ENCODE measurements around the gene PMVK. TPM values are rescaled to one million over a fixed set of nuclear protein-coding genes. Genes with fewer than 3 reads are reported as not detected.

The PMVK gene
- total RNA-seq, 1 donor from 2014 or later: 10.2 TPM

DNA sequence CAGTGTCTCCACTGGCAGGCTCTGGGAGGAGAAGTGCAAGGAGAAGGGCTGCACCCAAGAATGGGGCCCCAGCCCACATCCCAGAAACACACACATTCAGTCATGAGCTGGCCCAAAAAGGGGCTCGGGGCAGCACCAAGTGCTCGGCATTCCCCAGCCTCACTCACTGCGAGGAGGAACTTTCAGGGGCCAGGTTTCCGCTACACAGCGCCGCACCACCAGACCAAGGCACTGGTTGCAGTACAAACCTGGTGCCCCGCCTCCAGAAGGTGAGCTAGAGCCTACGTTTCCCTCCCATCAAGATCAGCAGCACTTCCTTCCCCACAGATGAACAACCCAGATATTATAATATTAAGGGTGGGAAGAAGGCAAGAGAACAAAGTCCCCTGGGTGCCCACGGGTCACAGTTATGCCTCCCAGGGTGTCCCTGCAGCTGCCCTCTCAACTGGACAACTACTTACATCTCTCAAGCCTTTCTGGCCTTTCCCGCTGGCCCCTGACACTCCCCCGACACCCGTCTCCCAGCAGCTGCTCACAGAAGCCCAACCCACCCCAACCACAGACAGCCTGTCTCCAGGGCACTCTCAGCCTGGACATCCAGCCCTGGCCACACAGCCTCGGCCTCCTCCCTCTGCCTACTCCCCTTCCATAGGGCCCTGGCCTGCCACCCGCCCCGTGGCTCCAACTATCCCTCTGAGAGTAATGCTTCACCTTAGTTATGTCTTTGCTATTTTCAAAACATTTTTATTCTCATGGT lies 15.6 kb upstream of the PMVK start:
- DNase-seq (ENCODE audit: low spot score in 2 of 2): no peak
- FAIRE-seq: no peak

DNA sequence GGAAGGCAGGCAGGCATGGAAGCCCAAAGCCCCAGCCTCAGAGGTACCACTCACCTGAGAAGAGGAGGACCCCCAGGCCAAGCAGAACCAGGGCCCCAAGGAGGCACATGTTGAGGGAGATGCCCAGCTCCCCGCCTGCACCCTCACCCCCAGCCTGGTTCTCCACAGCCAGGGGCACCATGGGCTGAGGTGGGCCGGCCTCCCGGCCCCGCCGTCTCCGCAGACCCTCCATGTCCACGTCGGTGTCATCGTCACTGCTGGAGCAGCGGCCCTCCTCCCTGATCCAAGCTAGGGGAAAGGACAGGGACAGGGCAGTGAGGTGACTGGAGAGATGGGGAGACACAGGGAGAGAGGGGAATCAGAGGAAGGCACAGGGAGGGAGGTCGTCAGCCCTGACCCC lies 11.6 kb upstream of the PMVK start:
- no peak for DNase-seq (ENCODE audit: low spot score in 2 of 2)
- FAIRE-seq: no peak

GRCh38 chr1:154945962-154946850 lies 9.7 kb upstream of the PMVK start:
- FAIRE-seq: no peak
- no peak for DNase-seq (ENCODE audit: low spot score in 2 of 2)

DNA sequence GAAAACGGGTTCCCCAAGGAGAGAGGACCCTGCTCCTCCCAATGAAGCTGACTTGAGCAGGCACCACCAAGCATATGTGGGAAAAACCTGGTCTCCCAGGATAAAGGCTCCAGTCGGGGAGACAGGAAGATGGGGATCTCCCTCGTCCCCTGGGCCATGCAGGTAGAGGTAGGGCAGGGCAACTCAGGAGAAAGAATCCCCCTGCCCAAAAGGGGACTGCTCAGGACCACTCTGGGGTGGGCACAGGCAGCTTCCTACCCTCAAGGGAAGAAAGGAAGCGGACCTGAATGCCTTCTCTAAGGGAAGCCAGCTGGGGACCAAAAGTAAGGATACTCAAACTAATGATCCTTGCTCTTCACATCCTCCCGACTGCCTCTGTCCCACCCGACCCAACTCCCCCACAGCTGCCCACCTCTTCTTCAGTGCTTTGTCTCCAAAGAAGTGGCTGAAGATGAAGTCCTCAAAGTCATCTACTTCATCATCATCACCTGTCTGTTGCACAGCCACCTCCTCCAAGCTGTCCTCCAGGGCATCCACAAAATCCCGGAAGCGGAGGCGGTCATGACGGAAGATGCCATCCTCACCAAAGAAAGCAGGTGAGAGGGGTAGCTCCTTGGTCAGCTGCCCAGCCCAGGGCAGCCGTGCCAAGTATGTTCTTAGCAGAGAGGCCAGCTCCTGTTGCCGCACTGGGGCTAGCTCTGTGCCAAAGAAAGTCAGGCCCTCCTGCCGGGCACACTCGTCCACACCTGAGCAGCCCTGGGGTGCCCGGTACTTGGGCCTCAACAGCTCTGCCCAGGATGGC lies 8.8 kb upstream of the PMVK start:
- no peak for DNase-seq (ENCODE audit: low spot score in 2 of 2)
- FAIRE-seq: no peak

- DNase-seq (ENCODE audit: low spot score in 2 of 2) (no peak), FAIRE-seq (no peak)
Observed at GRCh38 chr1:154944401-154945159, 8.1 kb upstream of the PMVK start.

GRCh38 chr1:154943649-154944400 lies 7.3 kb upstream of the PMVK start:
- no peak for FAIRE-seq
- peak in 1 of 2 donors; percentile 57 for DNase-seq (ENCODE audit: low spot score in 2 of 2)

DNA sequence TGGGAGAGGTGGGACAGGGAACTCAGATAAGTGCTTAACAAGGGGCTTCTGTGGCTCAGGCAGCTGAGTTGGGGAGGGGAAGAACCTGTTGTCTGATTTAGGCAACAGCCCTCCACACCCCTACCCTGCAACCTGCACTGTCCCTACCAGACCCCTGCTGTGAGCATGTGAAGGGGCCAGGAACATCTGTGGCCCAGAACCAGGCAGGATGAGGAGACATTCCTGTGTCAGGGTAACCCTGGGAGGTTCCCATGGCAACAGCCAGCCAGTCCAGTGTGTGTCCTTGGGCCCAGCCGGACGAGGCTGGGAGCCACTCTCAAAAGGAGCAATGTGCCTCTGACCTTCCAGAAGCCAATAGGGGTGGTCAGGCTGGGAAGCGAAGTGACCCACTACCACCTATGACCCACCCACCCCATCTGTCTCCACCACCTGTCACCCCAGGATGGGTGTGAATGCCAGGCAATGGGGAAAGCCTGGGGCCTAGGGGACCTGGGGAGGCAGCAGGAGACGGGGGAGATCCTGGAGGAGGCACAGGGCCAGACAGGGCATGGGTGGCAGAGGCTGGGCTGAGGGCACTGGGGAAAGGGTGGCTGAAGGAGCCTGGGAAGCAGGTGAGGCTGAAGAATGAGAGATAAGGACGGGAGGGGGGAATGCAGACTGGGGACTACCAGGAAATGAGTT lies 5.0 kb upstream of the PMVK start:
- FAIRE-seq (no peak), DNase-seq (ENCODE audit: low spot score in 2 of 2) (no peak)

- DNase-seq (ENCODE audit: low spot score in 2 of 2) (no peak), FAIRE-seq (no peak)
Observed at GRCh38 chr1:154940651-154941194, 4.2 kb upstream of the PMVK start.

DNA sequence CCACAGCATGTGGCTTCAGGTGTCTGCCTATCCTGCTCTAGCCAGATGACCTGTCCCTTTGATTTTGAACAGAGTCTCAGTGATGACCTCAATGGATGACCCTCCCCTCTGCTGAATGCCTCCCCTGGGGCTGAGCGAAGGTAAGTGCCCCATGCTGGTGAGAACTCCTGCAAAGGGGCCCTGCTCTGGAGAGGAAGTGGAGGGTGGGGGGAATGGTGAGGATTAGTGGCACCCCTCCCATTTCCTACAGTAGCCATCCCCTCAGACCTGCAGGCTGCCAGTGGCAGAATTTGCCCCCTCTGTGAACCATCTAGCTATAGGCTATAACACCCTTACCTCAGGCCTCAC lies 3.7 kb upstream of the PMVK start:
- FAIRE-seq (no peak), DNase-seq (ENCODE audit: low spot score in 2 of 2) (no peak)

DNA sequence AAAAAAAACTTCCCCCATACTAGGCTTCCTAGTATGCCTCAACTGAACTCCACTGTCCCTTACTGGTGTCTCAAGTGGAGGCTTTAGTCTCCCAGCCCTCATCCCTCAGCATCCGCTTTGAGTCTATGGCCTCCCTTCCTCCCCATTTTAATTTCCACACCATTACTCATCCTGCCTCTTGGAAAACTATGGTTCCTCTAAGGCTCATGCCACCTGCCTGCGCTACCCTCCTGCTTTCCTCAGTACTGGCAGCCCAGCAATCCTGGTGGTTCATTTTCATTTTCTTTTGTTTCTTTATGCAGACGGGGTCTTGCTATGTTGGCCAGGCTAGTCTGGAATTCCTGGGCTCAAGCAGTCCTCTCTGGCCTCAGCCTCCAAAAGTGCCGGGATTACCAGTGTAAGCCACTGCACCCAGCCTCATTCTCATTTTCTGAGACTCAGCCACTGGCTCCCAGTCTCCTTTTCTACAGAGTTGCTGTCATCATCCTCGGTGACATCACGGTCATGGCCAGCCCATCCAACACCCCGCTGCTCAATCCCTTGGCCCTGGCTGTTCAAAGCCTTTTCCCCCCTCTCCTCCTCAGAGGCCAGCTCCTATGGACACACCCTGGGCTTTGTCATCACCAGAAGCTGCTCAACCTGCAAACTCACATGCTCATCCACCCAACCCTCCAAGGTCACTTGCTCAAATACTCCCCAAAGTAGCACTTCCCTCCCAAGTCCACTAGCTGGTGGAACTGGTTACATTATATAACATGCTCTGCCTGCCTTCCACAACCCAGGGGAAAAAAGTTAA lies 2.3 kb upstream of the PMVK start:
- FAIRE-seq: no peak
- DNase-seq (ENCODE audit: low spot score in 2 of 2): no peak

- FAIRE-seq (no peak), DNase-seq (ENCODE audit: low spot score in 2 of 2) (no peak)
Observed at GRCh38 chr1:154937988-154938386, 1.5 kb upstream of the PMVK start.

GRCh38 chr1:154937085-154937987 lies 817 bp upstream of the PMVK start:
- DNase-seq (ENCODE audit: low spot score in 2 of 2): peak; percentile 86 to 91

GRCh38 chr1:154935749-154936554 lies 567 bp downstream of the PMVK start:
- FAIRE-seq: no peak
- DNase-seq (ENCODE audit: low spot score in 2 of 2): no peak

More at GRCh38 chr1:154937085-154937987, 817 bp upstream of the PMVK start:
- FAIRE-seq: no peak

DNA sequence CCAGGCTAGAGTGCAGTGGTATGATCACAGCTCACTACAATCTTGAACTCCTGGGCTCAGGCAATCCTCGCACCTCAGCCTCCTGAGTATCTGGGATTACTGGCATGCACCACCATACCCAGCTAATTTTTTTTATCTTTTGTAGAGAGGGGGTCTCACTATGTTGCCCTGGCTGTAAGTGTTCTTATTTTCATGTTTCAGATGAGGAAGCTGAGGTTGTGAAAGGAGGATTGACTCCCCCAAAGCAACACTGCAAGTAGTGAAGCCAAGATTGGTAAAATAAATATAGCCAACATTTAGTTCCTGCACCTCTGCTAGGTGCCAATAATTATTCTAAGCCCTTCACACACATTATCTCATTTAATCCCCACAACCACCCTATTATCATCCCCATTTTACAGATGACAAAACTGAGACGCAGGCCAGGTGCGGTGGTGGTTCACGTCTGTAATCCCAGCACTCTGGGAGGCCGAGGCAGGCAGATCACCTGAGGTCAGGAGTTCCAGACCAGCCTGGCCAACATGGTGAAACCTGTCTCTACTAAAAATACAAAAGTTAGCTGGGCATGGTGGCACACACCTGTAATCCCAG lies 2.1 kb downstream of the PMVK start:
- DNase-seq (ENCODE audit: low spot score in 2 of 2) (no peak), FAIRE-seq (no peak)

- FAIRE-seq (no peak), DNase-seq (ENCODE audit: low spot score in 2 of 2) (no peak)
Observed at GRCh38 chr1:154931940-154932487, 4.5 kb downstream of the PMVK start.
